Measurements from ENCODE around the gene CRHR1. TPM values are rescaled to one million over a fixed set of nuclear protein-coding genes. Genes with fewer than 3 reads are reported as not detected.

The CRHR1 gene
- total RNA-seq, 1 experiment from 2014 or later = 0.15 TPM

DNA sequence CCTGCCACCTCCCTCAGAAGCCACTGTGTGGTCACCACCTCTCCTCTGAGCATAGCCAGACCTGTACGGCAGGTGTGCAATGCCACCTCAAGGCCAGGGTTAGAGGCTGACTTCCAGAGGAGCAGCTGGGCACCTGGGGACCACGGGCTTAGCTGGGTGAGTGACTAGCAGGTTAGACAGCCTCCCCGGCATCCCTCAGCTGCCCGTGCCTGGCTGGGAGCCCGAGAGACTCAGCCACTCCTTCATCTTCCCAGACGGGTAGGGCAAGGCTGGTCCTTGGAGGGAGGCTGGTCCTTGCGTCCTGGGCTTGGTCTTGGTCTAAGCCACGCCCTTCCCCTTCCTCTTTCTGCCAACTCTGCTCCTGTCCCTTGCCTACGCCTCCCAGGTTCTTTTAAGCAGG is 7.8 kb downstream of the CRHR1 start:
- Histone ChIP-seq H3K27me3 (ENCODE audit: control insufficient read depth, insufficient read depth, low read length) (no peaks in the 10 kb centered on the region; the same call in 1 of the 2 replicates), H3K27ac (ENCODE audit: low read length) (no peak overlapping the region), H3K4me3 (ENCODE audit: low read depth in 2 of 2, low read length in 2 of 2) (no peak overlapping the region), H3K36me3 (ENCODE audit: control insufficient read depth, insufficient read depth, low read length) (no peaks in the 10 kb centered on the region), H3K9me3 (ENCODE audit: control insufficient read depth, insufficient read depth, low read depth, low read length) (no peaks in the 10 kb centered on the region), H3K4me1 (ENCODE audit: control insufficient read depth, insufficient read depth, low read length) (no peaks in the 10 kb centered on the region)
- in situ Hi-C loops (cut with HindIII; ENCODE audit: low pct_unique_long_range_greater_than_20kb, low sequenced_read_pairs) (no loop called here), intact Hi-C loops (cut with micrococcal nuclease; ENCODE audit: unreplicated experiment) (no loop called here)
- ChIA-PET POLR2A (no interaction called here), CTCF (interaction anchor here (0.7 kb wide), 1 partner anchor 12 kb away, joined by 7 read pairs; no protein-coding TSS in a partner anchor)
- BruUV-seq (replicated peaks) = no TSS peak
- no peak for DNase-seq (ENCODE audit: low read depth, low spot score)
- ATAC-seq = no peak; the same call in 1 of the 2 replicates
- TF ChIP-seq, protein P1, sequence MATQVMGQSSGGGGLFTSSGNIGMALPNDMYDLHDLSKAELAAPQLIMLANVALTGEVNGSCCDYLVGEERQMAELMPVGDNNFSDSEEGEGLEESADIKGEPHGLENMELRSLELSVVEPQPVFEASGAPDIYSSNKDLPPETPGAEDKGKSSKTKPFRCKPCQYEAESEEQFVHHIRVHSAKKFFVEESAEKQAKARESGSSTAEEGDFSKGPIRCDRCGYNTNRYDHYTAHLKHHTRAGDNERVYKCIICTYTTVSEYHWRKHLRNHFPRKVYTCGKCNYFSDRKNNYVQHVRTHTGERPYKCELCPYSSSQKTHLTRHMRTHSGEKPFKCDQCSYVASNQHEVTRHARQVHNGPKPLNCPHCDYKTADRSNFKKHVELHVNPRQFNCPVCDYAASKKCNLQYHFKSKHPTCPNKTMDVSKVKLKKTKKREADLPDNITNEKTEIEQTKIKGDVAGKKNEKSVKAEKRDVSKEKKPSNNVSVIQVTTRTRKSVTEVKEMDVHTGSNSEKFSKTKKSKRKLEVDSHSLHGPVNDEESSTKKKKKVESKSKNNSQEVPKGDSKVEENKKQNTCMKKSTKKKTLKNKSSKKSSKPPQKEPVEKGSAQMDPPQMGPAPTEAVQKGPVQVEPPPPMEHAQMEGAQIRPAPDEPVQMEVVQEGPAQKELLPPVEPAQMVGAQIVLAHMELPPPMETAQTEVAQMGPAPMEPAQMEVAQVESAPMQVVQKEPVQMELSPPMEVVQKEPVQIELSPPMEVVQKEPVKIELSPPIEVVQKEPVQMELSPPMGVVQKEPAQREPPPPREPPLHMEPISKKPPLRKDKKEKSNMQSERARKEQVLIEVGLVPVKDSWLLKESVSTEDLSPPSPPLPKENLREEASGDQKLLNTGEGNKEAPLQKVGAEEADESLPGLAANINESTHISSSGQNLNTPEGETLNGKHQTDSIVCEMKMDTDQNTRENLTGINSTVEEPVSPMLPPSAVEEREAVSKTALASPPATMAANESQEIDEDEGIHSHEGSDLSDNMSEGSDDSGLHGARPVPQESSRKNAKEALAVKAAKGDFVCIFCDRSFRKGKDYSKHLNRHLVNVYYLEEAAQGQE (IDR thresholded peaks at IDR 0.05; ENCODE audit: insufficient read depth in 1 of 2, low read depth in 2 of 2, low read length in 1 of 2) = no peak
- no peak for TF ChIP-seq POLR2AphosphoS5 (IDR thresholded peaks at IDR 0.05; ENCODE audit: low read depth, low read length)
- TF ChIP-seq, protein P2, sequence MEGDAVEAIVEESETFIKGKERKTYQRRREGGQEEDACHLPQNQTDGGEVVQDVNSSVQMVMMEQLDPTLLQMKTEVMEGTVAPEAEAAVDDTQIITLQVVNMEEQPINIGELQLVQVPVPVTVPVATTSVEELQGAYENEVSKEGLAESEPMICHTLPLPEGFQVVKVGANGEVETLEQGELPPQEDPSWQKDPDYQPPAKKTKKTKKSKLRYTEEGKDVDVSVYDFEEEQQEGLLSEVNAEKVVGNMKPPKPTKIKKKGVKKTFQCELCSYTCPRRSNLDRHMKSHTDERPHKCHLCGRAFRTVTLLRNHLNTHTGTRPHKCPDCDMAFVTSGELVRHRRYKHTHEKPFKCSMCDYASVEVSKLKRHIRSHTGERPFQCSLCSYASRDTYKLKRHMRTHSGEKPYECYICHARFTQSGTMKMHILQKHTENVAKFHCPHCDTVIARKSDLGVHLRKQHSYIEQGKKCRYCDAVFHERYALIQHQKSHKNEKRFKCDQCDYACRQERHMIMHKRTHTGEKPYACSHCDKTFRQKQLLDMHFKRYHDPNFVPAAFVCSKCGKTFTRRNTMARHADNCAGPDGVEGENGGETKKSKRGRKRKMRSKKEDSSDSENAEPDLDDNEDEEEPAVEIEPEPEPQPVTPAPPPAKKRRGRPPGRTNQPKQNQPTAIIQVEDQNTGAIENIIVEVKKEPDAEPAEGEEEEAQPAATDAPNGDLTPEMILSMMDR (IDR thresholded peaks at IDR 0.05) = no peak
- no peak for TF ChIP-seq SIN3A (IDR thresholded peaks at IDR 0.05; ENCODE audit: borderline replicate concordance, insufficient read depth, low read depth, low read length)
- TF ChIP-seq TCF7L2 (IDR thresholded peaks at IDR 0.05; ENCODE audit: low read depth, low read length) = no peak

DNA sequence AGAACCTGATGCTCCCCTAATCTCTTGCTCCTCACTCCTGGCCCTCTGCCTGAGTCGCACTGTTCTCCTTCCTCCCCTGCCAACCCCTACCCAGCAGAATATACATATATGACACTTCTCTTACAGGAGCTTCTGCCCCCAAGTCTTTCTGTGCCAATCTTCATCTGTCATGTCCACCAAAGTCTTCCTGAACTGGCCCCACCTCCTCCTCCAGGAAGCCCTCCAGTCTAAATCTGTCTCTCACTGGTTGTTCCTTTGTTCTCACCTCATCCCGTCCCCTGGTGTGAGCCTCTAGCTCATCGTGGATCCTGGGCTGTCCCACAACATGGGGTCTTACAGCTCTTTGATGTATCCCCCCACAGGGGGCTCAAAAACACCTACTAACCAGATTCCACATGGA is 8.3 kb downstream of the CRHR1 start:
- TF ChIP-seq, protein P1 (IDR thresholded peaks at IDR 0.05; ENCODE audit: insufficient read depth in 1 of 2, low read depth in 2 of 2, low read length in 1 of 2) = no peak
- TF ChIP-seq, protein P2 (IDR thresholded peaks at IDR 0.05) = no peak
- ChIA-PET CTCF (no interaction called here), POLR2A (no interaction called here)
- intact Hi-C loops (cut with micrococcal nuclease; ENCODE audit: unreplicated experiment) (no loop called here), in situ Hi-C loops (cut with HindIII; ENCODE audit: low pct_unique_long_range_greater_than_20kb, low sequenced_read_pairs) (no loop called here)
- Histone ChIP-seq H3K9me3 (ENCODE audit: control insufficient read depth, insufficient read depth, low read depth, low read length) (no peaks in the 10 kb centered on the region), H3K27ac (ENCODE audit: low read length) (no peak overlapping the region), H3K4me3 (ENCODE audit: low read depth in 2 of 2, low read length in 2 of 2) (no peak overlapping the region), H3K36me3 (ENCODE audit: control insufficient read depth, insufficient read depth, low read length) (no peaks in the 10 kb centered on the region), H3K4me1 (ENCODE audit: control insufficient read depth, insufficient read depth, low read length) (no peaks in the 10 kb centered on the region), H3K27me3 (ENCODE audit: control insufficient read depth, insufficient read depth, low read length) (no peaks in the 10 kb centered on the region; the same call in 1 of the 2 replicates)
- ATAC-seq = no peak
- BruUV-seq (replicated peaks) = no TSS peak
- no peak for DNase-seq (ENCODE audit: low read depth, low spot score)

Measured in Panc1 (cell line).